Bronchial epithelial cell (primary cell): ENCODE results near the gene CFAP100. TPM values are rescaled to one million over a fixed set of nuclear protein-coding genes. Genes with fewer than 3 reads are reported as not detected.

Source experiments
- DNase-seq: peaks from one replicate; pipeline ENCODE4 v3.0.0-alpha.2; 2010; ENCODE audit warnings: low read depth
- FAIRE-seq: peaks from 2 replicates; lab custom pipeline; 2011; peaks lifted over from hg19 to GRCh38; lab: Jason Lieb, UNC
- H3K27me3 ChIP-seq: 2 replicates; pipeline ENCODE4 v1.5.1; 2011; ENCODE audit warnings: low read length; ENCODE audit not compliant: control insufficient read depth, insufficient read depth
- H3K36me3 ChIP-seq: 2 replicates; pipeline ENCODE4 v1.5.1; 2011; ENCODE audit warnings: low read length; ENCODE audit not compliant: control insufficient read depth, insufficient read depth
- H3K4me3 ChIP-seq: 2 replicates; pipeline ENCODE4 v1.5.1; 2011; ENCODE audit warnings: mild to moderate bottlenecking, low read depth, low read length, control low read depth
- CTCF ChIP-seq: IDR thresholded peaks from 2 replicates; pipeline ENCODE4 v1.5.1; 2011; ENCODE audit warnings: mild to moderate bottlenecking, moderate library complexity, low read length, control low read depth, inconsistent platforms; ENCODE audit not compliant: insufficient read depth, severe bottlenecking
- total RNA-seq: library from RNA; depleted of rRNA; stranded (reverse); fragments of >200 nt; gene quantifications from 2 replicates; pipeline ENCODE4 v1.2.1, GENCODE V29; 2014

CFAP100 gene
- total RNA-seq, 1 donor from 2014 or later = not detected

GRCh38 chr3:126355777-126356372, 38.8 kb upstream of the CFAP100 start:
- Histone ChIP-seq H3K4me3 (peak overlapping the region; percentile 48), H3K27me3 (peaks cover 10% of the 10 kb centered on the region), H3K36me3 (no peaks in the 10 kb centered on the region)
- DNase-seq (no peak), FAIRE-seq (no peak)
- no peak for TF ChIP-seq CTCF

GRCh38 chr3:126356373-126357264, 38.1 kb upstream of the CFAP100 start:
- Histone ChIP-seq H3K4me3 (peak overlapping the region; percentile 48), H3K36me3 (no peaks in the 10 kb centered on the region), H3K27me3 (peaks cover 10% of the 10 kb centered on the region)
- FAIRE-seq (no peak), DNase-seq (no peak)
- no peak for TF ChIP-seq CTCF

GRCh38 chr3:126357295-126358037, 37.2 kb upstream of the CFAP100 start, which contains the start of gene KLF15:
KLF15 (minus strand) TSS chr3:126357408; CDS start chr3:126352922, 4,486 bp downstream.
- no peak for TF ChIP-seq CTCF
- no peak for FAIRE-seq

GRCh38 chr3:126358038-126358815, 36.5 kb upstream of the CFAP100 start:
- Histone ChIP-seq H3K27me3 (peaks cover 10% of the 10 kb centered on the region), H3K36me3 (no peaks in the 10 kb centered on the region), H3K4me3 (peak overlapping the region; percentile 48)
- DNase-seq (no peak), FAIRE-seq (no peak)
- TF ChIP-seq CTCF = no peak

More at GRCh38 chr3:126357295-126358037, 37.2 kb upstream of the CFAP100 start, which contains the start of gene KLF15:
- H3K36me3 ChIP-seq = no peaks in the 10 kb centered on the region
- peak within 1 kb of the TSS; percentile 48 for H3K4me3 ChIP-seq
- DNase-seq = peak; percentile 39
- H3K27me3 ChIP-seq = peaks cover 10% of the 10 kb centered on the region

GRCh38 chr3:126358816-126359181, 35.9 kb upstream of the CFAP100 start:
- TF ChIP-seq CTCF = no peak
- DNase-seq (no peak), FAIRE-seq (no peak)
- H3K4me3 ChIP-seq = no peak overlapping the region
- peaks cover 10% of the 10 kb centered on the region for H3K27me3 ChIP-seq
- H3K36me3 ChIP-seq = no peaks in the 10 kb centered on the region
